ENCODE data around the gene FAM170B.

The FAM170B gene

DNA sequence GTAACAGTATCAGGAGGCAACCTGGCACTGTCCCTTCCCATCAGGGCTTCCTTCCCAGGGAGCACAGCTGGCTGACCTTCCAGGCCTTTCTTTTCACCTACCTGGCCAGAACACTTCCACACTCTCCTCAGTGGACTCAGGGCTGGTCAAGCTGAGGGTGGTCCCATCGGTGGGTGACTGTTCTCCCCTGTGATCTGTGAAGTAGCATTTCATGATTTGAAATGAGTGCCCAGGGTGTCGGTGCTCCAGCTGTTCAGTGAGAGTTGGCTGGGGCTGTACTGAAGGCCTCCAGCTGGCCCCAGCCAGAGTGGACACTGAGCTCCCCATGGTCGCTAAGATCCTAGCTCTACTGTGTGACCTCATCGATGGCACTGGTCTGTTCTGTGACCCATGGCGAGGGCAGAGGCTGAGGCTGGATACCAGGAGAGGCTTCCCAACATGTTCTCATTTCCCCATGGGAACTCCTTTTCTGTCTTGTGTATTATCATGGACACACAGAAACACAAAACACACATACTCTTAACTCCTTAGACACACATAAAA is at the start of gene FAM170B:
Gene FAM170B (minus strand): TSS at position 316 of the 543 bp plus-strand sequence. CDS start 103 bp downstream, at position 213.
- no peak for DNase-seq

DNA sequence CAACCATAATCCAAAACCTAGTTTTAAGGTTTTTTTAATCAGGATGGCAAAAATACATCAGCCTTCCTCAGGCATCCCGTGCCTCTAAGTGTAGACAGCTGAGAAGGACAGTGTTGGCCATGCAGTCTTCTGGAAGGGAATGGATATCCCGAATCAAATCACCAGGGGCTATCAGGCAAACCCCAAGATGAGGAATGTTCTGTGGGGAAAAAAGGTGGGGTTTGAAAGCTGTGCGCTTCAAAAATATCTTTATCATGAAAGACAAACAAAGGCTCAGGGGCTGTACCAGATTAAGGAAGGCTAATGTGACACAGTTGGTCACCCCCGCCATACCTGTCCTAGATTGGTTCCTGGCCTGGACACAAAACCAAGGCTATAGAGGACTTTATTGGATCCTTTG is 49.0 kb upstream of the FAM170B start:
- no peak for DNase-seq

DNA sequence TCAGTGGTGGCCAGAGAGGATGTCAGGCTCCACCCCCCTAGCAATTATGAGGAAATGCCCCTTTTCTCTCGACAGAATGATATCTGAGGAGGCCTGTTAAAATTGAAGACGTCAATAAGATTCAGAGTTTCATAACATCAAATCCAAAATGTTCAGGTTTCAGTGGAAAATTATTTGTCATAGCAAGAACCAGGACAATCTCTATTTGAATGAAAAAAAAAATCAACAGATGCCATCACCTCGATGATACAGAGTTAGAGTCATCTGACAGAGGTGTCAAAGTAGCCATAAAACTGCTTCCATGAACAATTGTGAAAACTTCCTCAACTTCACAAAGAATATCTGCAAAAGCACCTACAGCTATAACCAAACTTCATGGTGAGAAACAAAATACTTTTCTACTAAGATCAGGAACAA is 46.6 kb upstream of the FAM170B start:
- DNase-seq: no peak

DNA sequence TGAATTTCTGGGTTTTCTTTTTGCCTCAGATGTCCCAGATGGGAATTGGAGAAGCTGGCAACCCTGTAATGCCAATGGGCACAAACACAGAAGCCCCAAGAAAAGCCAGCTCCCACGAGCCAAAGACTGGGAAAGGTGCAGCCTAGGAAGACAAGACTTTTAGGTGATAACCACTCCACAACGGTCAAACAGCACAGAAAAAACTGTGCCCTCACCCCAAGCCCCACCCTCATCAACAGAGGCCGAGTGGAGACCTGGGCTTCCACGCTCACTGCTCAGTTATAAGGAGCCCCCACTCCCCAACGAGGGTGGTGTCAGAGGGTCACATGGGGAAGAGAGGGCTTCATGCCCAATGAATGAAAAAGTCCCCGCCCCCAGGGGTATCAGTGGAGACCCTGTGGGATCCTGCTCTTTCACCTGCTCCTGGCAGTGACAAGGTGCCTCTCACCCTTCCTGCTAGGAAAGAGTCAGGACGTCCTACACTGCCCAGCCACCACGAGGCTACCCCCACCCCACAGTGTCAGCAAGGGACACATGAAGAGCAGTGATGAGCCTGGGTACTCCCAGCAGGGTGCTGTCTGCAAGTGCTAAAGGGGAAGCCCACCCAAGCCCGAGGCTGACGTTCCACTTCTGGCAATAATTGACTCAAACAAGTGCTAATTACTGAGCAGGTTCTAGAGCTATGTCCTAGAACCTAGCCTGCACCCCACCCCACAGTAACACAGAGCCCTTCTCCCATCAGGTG is 46.0 kb upstream of the FAM170B start:
- no peak for DNase-seq

DNA sequence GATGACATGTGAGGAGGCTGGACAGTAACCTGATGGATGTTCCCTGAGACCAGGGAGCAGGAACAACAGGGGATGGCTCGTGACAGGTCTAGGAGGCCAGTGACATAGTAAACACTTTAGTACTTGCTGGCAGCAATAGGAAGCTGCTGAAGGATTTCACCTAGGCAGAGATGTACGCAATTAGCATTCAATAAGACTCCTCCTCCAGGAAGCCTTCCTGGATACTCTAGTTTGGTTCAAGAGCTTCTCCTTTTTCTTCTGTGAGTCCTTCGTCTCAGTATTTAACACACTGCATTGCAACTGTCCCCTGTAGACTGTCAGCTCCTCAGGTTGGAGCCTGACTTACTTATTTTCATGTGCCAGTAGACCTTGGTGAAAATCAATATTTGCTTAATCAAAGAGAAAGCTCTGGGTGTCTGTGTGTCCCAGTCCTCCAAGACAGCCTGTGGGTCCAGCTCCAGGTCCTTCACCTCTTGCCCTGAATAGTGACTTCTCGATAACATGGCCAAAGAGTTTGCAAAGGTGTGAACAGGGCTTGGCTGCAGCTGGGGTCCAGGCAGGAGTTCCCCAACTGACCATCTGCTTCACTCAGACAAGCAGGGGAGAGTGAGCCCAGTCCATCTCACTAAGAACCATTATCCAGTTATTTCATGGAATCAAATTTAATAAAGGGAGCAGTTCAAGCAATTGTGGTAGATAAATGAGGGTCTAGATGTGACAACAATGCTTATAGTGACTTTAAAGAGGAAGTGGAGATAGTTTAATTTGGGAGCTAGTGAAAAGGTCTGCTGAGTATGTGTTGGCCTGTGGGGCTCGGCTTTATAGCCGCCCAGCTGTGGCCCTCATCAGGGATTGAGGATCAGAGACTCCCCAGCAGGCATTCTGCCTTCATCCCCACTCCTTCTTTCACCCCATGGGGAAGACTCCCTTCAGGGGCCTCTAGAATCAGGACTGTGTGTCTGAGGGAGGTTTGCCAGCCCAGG is 45.0 kb upstream of the FAM170B start:
- no peak for DNase-seq

DNA sequence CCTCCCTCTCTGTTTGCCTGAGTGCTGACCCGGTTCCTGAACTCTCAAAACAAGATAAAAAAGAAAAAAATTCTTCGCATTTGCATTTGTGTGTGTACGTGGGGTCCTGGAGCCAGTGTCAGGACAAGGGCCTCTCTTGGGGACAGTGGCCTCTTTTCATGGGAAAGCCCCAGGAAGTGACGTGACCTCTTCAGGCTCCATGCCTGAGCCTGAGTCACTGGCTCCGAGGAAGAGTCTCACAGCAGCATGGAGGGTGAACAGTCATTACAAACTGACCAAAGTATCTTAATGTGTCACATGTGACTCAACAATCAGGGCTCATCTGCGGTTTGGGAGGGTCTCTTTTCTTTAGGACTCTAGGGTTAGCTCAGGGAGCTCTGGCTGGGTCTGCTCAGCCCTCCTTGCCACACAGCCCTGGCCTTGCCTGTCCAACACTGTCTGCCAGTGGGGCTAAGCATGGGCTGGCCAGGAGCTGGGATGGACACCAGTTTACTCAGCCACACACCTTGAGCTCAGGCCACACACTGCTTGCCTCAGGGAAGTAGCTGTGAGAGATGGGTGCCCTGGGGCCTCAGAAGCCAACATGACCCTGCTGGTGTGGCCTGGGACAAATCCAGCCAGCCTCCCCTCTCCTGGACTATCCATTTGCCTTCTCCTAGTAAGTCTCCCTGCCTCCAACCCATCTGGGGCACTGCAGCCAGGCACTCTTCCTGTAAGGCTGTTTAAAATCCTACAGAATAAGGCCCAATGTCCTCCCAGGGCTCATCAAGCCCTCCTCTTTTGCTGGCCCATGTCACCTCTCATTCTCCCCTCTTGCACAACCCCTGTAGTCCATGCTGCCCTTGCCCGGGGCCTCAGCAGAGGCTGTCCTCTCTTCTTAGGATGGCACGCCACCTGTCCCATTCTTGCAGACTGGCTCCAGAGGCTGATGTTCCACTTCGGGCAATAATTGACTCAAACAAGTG is 43.9 kb upstream of the FAM170B start:
- no peak for DNase-seq

DNA sequence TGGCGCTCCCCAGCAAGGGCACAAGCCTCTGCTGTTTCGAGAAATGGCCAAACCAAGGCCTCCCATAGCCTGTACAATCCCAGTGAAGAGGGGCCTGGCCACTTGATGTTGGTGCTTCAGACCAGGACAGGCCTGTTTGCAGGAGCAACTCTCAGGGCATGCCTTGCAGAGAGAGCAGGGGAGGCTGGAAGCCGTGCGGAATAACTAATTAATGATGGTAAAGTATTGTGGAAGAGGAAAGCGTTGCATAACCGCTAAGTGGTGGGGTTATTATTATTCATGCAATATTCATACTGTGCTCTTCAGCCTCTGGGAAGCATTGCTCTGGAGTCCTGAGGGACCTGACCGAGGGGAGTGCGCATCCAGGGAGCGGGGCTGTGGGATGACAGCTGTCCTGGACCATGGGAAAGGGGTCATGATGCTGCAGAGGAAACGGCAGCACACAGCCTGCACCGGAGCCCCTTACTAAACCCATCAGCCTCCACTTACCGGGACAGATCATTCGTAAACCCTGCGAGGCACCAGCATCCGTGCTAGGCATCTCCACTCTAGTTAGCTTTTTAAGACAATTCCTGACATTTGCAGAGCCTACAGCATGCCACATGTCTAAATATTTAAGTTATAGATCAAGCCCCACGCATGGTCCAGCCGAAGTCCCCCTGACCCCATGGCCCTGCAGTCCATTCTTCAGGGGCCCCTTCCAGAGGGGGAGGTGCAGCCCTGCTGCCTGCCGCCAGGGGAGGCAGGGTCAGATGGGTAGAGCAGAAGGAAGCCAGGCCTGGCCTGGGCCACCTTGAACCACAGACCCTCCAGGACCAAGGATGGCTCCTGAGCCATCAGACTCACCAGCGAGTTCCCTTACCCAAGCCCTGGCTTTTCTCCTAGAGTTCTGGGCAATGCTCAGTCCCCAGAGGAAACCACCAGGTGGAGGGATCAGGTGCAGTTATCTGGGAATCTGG is 42.8 kb upstream of the FAM170B start:
- DNase-seq: no peak

DNA sequence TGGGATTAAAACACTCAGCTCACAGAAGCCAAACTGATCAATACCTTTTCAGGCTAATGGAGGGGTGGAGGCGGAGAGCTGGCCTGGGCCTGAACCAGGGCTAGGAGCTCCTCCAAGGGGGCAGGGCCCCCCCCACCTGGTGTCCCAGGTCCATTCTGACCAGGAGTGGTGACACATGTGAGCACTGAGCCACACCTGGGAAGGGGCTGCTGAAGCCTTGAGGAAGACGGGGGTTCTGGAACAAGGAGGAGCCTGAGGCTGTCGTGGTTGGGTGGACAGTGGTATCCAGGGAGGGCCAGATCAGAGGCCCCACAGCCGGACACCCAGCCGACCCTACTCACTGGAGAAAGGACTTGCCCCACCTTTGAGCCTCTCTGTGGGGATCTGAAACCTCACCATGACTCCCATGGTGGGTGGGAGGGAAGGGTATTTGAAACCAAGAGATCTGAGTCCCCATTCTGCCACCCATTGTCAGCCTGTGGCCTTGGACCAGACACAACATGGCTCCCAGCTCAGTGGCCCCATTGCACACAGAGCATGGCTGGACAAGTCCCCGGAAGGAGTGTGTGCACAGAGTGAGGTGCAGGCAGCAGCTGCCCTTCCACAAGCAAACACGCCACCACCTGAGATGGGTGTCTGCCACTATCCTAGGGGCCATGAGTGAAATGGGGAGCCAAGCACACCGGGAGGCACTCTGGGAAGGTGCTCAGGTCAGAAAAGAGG is 41.9 kb upstream of the FAM170B start:
- no peak for DNase-seq

DNA sequence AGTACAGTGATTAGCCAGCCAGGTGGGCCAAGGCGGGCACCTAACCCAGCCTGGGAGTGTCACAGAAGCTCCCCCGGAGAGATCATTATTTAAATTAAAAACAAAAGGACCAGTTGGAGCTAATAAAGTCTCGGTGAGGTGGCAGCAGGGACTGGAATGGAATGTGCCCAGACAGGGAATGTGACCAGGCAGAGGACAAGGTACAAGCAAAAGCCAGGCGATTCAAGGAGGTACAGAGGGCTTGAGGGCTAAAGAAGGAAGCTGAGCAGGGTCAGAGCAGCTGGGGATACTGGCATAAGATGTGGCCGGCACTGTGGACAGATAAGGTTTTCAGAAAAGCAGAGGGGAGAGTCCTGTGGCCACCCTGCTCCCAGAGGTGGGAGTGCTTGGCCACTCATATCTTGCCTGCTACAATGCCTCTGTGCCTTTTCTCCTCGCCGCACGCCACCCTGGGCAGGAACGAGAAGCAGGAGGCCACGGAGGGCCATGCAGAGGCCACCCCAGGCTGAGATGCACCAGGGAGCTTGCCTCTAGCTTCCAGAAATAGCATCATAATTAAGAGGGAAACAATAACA is 41.2 kb upstream of the FAM170B start:
- DNase-seq: no peak

DNA sequence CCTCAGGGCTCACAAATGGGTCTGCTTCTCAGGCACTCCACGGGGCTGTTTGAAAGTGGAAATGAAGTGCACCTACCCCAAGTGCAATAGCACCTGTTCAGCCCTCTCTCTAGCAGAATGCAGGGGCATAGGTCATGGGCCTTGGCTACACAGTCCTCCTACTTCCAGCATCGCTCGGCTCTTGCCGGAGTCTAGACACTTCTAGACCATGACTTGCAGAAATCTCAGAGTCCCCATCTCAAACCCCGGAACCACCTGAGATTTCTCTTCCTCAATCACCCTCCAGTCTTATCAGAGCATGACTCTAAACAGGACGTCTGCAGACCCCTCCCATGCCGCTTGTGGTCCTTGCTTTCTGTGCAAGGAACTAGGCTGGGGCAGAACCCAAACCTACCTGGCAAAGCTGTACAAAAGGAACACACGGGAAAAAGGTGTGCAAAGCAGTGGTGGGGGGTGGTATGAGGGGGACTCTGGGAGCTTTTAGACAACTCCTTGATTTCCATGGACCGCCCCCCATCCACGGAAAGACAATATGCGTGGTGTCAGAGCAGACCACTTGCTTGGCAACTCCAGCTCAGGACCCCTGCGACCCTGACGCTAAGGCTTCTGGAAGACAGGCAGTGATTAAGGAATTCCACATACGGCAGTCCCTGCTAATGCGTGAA is 40.6 kb upstream of the FAM170B start:
- no peak for DNase-seq

DNA sequence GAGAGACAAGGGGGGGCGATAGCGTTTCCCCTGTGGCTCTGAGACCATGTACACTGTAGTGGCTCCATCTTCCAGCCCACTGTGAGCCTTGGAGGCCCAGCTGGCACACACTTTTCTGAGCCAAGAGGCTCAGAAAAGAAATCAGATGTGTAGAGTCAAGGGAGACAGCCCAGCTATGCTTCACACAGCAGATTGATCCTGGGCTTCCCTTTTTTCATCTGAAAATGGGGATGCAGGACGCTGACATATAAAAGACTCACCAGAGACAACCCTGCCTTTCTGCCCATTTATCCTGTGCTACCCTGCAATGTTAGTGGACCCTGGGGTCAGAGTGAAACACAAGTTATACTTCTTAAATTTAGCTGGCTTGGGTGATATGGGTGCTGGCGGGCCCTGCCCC is 40.0 kb upstream of the FAM170B start:
- no peak for DNase-seq

DNA sequence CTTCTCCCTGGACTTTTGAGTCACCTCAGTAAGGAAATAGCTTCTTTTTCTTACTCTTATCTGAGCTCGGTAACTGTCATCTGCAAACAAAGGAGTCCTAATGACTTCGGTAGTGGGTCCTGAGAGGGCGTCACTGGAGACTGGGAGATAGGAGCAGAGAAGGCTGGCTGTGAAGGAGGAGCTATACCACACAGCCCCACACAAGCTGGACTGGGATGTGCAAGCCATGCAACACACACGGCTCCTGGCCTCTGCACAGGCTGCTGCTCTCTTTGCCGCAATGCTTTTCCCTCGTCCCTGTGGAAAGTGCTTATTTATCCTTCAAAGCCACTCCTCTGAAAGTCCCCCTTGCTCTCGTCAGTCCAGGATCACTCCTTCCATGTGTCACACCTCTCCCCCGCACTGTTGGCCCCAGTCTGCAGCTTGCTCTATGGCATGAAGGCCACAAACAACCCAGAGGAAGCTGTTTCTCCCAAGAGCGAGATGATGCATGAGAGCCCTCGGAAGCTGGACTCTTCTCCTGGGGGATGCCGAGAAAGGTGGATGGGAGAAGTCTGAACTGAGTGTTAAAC is 39.5 kb upstream of the FAM170B start:
- no peak for DNase-seq

DNA sequence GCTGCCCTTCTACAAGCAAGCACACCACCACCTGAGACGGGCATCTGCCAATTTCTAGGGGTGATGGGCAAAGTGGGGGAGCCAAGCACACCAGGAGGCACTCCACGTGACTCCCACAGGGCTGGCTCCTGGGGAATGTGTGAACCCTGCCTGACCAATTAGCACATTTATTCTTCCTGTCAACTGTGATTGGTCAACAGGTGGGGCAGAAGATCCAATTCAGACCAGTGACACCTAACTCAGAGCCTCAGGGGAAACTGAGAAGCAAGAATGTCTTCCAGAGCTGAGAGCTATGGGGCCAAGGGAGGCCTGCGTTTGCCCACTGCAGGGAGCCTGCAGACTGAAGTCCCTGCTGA is 38.9 kb upstream of the FAM170B start:
- no peak for DNase-seq

DNA sequence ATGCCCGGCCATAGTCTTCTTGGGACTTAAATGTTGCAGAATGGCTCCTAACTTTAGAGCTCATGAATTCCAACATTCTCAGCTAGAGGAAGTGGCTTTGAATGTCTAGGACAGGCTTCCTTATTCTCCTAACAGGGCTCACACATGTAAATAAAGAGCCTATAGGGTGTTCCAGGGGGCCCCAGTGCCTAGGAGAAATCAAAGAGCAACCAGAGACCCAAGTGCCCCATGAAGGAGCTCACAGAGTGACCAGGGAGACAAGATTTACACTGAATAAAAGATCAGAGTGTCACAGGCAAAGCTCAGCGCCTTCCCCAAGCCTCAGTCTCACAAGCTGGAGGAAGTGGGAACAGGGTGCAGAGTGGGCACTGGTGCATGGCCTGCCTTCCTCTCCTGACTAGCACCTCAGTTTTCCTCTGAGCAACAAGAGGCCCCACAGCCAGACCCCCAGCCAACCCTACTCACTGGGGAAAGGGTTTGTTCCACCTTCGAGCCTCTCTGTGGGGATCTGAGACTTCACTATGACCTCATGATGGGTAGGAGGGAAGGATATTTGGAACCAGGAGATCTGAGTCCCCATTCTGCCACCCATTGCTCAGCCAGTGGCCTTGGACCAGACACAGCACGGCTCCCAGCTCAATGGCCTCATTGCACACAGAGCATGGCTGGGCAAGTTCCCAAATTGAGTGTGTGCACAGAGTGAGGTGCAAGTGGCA is 38.4 kb upstream of the FAM170B start:
- DNase-seq: no peak

DNA sequence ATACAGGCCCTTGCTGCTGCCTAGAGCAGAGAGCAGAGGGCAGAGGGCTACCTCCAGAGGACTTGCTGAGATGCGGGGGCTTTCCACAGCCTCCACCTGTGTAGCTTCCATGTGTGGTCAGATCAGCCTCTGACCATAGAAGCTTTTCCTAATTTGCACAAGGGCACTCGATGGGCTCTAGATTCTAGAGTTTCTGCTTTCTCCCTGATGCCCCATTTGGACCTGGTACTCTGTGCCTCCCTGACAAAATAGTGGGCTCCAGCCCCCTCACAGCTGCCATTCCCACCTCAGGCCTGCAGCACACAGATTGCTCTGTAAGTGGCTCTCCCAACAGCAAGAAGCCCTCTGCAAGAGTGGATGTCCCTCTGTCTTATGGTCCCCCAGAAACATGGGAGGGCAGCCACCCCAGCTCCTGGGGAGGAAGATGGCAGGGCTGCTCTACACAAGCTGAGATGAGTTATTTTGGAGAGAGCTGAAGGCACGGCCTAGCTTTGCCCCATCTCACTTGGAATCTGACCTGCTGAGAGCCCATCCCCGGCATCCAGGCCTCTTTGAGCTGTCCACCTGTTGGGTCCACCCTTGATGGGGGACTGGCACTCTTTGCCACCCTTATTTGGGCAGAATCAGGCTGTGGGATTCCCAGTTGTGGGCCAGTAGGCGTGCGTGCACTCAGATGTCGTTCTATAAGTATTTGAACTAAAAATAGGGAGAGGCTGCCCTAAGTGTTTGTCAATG is 37.7 kb upstream of the FAM170B start:
- no peak for DNase-seq

DNA sequence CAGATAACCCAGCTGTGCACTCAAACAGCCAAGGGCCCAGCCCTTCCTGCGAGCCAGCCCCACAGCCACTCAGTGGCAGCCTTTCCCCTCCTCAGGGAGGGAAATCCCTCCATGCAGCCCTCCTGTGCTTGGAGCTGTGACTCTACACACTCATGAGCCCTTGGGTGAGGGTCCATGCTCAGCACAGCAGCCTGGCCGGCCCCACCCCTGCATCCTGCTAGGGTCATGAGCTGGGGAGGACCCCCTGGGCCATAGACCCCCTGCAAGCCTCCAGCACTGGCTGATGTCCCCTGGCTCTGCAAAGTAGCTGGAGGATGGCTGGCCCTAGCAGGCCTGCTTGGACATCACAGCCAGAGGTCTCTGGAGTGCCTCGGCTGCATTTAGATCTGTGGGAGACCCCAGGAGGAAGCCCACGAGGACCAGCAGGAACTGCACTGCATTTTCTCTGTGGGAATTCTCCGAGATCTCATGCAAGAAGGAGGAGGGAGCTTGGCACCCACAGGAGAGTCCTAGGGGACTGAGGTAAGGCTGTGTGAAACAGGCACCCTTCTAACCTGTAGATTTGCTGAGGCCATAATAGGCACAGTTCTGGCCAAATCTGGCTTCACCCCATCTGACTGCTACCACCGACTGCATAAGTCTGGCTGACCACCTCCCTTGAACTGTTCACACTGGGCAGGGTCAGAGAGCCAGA is 37.0 kb upstream of the FAM170B start:
- no peak for DNase-seq

DNA sequence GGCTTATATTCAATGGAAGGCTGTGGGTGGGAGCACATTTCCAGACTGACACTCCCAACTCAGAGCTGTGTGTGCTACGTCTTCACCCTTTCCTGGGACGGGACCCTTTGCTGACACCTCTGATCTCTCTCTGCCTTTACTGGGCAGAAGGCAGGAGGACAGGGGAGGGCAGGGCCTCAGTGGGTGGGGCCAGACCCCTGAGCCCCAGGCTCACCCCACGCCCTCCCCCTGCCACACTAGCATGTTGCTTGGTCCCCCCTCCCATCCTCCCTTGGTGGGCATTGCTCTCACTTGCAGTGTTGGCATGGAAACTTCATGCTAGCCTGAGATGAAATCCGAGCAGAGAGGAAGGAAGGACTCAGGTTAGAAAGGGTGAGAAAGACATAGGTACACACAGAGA is 36.0 kb upstream of the FAM170B start:
- DNase-seq: no peak

Measured in NCI-H345 (cell line).